HG03108 (cell line): ENCODE measurements around the gene EPS15.
A peak's percentile ranks its signal among the peaks of the same experiment; 100 is the strongest.
"Not testable (repeated sequence)": the region's sequence is repeated elsewhere in the genome, so short reads cannot be mapped to it uniquely, and the experiment has no call there.

Experiments used
- ATAC-seq: cut with Tn5 transposase; IDR thresholded peaks from one replicate; pipeline ENCODE4 v1.9.1; 2021; ENCODE audit warnings: moderate library complexity; ENCODE audit not compliant: unreplicated experiment

Gene EPS15

GRCh38 chr1:51543858-51544257, 24.8 kb upstream of the EPS15 start:
- ATAC-seq: no peak

DNA sequence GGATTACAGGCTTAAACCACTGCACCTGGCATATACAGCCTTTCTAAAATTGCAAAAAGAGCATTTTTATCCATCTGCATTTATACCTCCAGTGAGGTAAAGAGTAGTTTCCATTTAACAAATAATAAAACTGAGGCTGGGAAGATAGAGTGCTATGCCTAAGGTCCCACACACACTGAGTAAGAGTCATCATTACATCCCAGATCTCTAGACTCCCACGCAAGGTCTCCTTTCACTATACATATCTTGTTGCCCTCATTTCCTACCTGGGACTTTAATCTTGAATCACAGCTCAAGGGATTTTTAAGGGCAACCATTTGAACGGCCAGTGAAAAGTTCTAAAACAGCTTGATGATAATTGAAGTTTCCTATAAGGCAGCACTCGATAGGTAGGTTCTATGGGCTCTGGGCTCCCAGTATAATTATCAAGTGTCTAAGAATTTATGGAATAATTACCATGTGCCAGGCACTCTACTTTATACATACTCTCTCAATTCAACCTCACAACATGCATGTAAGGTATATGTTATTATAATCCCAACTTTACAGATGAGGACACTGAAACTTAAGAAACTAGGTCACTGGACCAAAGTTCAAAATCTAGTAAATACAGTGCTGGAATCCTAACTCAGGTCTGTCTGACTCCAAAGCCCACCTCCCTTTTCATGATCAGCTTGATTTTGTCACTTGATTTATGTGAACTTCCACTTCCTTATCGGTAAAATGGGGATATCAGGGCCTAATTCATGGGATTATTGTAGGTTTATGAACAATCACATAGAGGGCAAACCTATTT, 23.3 kb upstream of the EPS15 start:
- ATAC-seq: no peak

GRCh38 chr1:51541313-51542050, 22.4 kb upstream of the EPS15 start:
- ATAC-seq: no peak

DNA sequence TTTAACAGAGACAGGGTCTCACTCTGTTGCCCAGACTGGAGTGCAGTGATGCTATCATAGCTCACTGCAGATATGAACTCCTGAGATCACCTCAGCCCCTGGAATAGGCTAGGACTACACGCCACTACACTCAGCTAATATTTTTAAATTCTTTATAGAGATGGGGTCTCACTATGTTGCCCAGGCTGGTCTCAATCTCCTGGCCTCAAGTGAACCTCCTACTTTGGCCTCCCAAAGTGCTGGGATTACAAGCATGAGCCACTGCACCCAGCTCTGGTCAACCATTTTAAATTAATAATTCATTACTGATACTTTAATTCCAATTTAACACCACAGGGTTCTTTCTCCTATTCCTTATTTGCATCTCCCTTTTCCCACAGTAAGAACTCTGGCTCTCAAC, 18.5 kb upstream of the EPS15 start:
- no peak for ATAC-seq

DNA sequence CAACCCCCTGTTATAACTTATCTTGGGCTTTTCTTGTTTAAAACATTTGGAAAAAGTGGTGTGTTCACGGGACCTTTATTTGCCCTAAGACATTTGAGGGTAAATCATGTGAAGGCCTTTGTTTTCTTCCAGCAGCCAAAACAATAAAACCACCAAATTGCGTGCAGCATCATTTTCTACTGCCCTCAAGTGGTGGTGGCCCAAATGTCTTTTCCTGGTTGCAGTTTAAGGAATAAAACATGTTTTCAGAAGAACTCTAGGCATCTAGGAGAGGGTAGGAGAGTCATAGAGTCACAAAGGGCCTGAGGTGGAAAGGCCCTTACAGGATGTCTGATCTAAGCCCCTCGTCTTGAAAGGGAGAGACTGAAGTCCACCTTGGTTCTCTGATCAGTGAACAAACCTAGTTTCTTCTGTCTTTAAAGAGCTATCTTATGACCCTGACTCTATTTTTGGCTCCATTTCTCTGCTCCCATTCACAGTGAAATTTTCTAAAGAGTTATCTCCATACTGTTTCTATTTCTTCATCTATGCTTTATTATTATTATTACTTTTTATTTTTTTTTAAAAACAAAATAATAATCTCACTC, 16.0 kb upstream of the EPS15 start:
- ATAC-seq: no peak

- no peak for ATAC-seq
Observed at GRCh38 chr1:51534447-51534846, 15.4 kb upstream of the EPS15 start.

DNA sequence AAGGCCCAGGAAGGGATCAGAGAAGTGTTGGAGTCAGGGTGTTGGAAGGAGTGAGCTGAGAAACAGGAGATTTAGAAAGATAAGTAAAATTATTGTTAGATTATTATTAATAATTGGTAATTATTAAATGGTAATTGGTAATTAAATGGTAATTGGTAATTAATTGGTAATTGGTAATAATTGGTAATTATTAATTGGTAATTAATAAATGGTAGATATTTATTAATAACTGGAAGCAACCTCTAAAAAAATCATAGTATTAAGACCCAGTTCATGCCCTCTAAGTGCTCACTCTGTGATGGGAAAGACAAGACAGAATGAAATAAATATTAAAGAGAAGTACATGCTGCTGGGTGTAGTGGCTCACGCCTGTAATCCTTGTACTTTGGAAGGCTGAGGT, 13.8 kb upstream of the EPS15 start:
- no peak for ATAC-seq

- not testable (repeated sequence) for ATAC-seq
Observed at GRCh38 chr1:51530447-51530846, 11.4 kb upstream of the EPS15 start.

GRCh38 chr1:51527144-51527543, 8.1 kb upstream of the EPS15 start:
- ATAC-seq: no peak

- ATAC-seq: no peak
Observed at GRCh38 chr1:51526248-51526647, 7.2 kb upstream of the EPS15 start.

- ATAC-seq: no peak
Observed at GRCh38 chr1:51525295-51525694, 6.2 kb upstream of the EPS15 start.

DNA sequence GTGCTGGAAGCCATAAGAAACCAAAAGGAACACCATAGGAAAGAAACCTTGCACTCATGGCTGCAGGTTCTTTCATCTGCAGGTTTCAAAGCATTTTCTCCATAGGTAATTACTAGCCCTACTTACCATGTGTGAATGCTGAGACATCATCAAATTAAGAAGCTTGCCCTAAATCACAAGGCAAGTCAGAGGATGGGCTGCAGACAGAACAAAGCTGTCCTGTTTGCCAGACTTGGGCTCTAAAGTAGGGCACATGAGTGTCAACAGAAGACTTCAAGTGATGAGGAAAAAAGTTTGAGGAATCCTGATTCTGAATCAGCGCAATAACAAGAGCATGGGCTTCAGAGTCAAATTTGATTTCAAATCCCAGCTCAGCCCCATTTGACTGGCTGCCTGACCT, 5.8 kb upstream of the EPS15 start:
- no peak for ATAC-seq

DNA sequence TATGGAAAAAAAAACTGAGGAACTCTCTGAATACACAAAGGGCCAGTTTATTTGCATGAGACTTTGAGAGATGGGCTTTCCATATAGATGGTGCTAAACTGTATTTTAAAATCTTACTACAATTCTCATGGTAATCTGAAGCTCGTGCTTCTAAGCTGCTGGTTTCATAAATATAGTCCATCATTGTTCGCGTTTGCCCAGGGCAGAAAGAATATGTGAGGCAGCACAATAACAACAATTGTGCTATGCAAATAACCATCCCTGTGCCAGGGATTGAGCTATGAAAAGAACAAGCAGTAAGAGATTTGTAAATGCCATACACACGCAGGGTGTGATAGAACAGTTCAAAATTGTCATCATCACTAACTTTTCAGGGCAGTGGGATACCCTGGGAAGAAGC, 4.9 kb upstream of the EPS15 start:
- no peak for ATAC-seq

DNA sequence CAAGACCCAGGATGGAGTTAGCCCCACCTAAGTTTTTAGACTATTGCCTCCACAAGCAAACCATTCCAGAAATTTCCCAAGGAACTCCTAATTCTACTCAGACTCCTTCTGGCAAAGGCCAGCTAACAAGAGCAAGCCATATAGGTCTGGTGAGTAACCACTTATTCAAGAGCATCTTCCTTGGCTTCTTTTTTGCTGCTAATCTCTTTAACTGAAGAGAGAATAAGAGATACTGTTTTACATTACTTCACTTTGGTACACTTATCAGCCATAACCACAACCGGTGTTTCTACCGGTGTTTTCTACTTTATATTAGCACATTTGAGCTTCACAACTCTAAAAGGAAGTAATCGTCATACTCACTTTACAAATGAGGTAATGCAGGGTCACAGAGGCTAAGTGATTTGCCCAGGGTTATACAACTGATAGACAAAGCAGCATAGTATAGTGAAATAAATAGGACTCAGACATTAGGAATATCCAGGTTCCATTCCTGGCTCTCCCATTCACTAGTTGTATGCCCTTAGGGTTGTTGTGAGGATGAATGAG, 1.7 kb upstream of the EPS15 start:
- no peak for ATAC-seq

DNA sequence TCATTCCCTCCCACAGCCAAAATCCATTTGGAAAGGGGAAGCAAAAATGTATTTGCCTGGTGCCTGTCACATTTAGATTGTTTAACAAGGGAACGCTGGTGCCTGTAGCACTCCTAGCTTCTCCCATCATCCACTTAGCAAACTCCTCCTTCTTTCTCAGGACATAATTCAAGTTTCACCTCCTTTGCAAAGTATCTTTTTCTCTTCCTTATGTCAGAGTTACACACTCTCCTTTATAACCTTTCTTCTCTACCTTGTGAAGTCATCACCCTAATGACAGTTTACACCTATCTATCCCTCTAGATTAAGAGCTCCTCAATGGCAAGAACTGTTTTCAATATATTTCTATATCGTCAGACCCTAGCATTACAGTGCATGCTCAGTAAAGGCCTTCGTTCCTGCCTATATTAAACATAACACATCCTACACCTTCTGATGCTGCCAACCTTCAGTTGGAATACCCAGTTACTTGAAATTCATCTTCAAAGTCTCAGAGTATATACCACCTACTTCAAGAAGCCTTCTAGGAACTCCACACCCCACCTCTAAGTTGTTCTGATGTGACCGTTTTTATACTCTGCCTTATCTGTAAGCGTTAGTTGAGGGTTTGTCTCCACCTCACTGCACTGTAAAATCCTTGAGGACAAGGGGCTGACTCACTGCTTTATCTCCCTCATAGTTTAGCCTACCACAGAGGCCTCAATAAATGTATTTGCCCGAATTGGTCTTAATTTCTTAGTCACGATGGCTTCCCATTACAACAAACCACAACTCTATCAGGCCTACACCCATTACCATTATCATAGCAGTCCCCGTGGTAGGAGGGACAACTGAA, 1.0 kb upstream of the EPS15 start:
- ATAC-seq: no peak

DNA sequence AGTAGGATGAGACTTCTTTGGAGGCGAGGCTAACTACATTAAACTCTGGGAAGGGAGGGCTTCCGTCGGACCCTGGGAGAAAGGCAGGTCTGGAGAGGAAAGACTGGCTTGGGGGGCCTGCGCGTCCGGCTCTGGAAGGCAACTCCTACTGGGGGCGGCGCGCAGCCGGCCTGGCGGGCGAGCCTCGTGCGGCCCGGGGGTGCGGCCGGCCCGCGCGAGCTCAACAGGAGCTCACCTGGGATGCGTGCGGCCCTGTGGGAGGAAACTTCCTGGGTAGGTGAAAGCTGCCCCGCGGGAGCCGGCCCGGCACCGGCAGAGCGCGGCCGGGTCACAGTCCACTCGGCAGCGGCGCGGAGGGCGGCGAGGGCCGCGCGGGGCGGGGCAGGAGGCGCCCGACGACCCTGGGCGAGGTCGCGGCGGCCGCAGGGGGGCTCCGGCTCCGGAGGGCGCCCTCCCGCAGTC, 449 bp downstream of the EPS15 start:
- peak; percentile 34 for ATAC-seq

- ATAC-seq: peak; percentile 38
Observed at GRCh38 chr1:51518033-51518585, 957 bp downstream of the EPS15 start.

DNA sequence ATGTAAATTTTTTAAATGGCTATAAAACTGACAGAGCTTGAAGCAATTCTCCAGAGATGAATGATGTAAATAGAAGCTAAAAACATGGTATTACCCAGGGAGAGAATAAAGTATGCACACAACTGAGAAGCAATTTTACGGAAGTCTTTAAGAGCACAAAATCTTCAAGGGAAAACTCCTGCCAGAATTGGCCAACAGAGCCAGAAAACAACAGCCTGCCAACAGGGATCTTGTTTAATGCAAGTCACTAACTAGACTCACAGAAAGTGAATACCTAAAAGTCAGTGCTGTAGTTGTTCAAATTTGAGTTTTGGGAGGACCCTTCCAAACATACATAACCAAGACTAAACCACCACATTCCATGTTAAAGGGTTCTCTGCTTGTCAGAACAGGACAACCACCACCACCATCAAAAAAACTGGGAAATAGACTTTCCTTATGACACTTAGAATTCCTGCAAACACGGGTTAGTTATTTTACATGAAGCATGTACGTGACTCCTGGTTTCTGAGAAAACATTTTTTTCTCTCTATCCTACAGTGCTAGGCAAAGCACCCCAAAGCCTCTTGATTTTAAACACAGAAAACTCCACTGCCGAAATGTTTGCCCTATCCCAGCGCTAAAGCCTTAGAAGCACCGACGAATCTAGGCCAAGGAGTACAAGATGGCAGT, 1.6 kb downstream of the EPS15 start:
- no peak for ATAC-seq

DNA sequence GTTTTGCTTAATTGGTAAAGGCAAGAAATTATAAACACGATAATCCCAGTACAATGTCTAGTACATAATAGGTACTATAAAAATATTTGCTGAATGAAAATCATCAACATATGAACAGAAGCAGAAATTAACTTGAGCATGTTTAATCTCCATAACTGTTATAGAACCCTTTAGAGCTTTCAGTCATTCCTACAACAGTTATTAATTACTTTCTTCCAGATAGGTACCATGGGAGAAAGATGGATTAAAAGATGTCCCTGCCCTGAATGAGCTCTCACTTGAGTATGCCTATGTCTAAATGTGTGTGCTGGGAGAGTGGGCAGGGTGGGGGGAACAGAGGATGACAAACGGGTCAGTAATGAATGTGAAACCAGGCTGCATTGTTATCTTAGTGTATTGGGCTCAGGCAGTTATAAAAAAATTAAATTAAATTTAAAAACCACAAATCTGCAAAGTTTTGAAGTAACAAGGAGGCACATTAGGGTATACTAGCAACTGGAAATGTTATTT, 2.4 kb downstream of the EPS15 start:
- ATAC-seq: no peak
